HCEC 1CT (cell line): Measurements from ENCODE around the gene MLLT3.

Experiments used
- DNase-seq: peaks from one replicate; pipeline ENCODE4 v3.0.0-alpha.2; 2017

MLLT3 gene

GRCh38 chr9:20407013-20407412 lies 215.3 kb downstream of the MLLT3 start:
- DNase-seq, result no peak

- DNase-seq, result no peak
These were observed 216.0 kb downstream of the MLLT3 start for GRCh38 chr9:20406344-20406743.

- no peak for DNase-seq
These were observed 216.7 kb downstream of the MLLT3 start for GRCh38 chr9:20405616-20406015.

GRCh38 chr9:20405078-20405477 lies 217.2 kb downstream of the MLLT3 start:
- peak; percentile 6 for DNase-seq

GRCh38 chr9:20404192-20404813 lies 218.0 kb downstream of the MLLT3 start:
- DNase-seq, result no peak

- no peak for DNase-seq
These were observed 219.0 kb downstream of the MLLT3 start for GRCh38 chr9:20403346-20403745.

GRCh38 chr9:20402273-20402875 lies 219.9 kb downstream of the MLLT3 start:
- DNase-seq, result no peak

- DNase-seq, result no peak
These were observed 223.6 kb downstream of the MLLT3 start for GRCh38 chr9:20398536-20399338.

- no peak for DNase-seq
These were observed 225.0 kb downstream of the MLLT3 start for GRCh38 chr9:20397348-20397747.

GRCh38 chr9:20396509-20396908 lies 225.8 kb downstream of the MLLT3 start:
- DNase-seq, result no peak

- no peak for DNase-seq
These were observed 226.6 kb downstream of the MLLT3 start for GRCh38 chr9:20395651-20396050.

GRCh38 chr9:20394969-20395368 lies 227.3 kb downstream of the MLLT3 start:
- no peak for DNase-seq

- DNase-seq, result no peak
These were observed 231.1 kb downstream of the MLLT3 start for GRCh38 chr9:20391208-20391607.

GRCh38 chr9:20390400-20390799 lies 231.9 kb downstream of the MLLT3 start:
- no peak for DNase-seq

- no peak for DNase-seq
These were observed 235.2 kb downstream of the MLLT3 start for GRCh38 chr9:20387062-20387461.

- DNase-seq, result no peak
These were observed 237.7 kb downstream of the MLLT3 start for GRCh38 chr9:20384642-20385041.

GRCh38 chr9:20382460-20383071 lies 239.7 kb downstream of the MLLT3 start:
- DNase-seq, result peak; percentile 67

GRCh38 chr9:20380546-20380945 lies 241.8 kb downstream of the MLLT3 start:
- DNase-seq, result no peak

GRCh38 chr9:20379804-20380225 lies 242.5 kb downstream of the MLLT3 start:
- DNase-seq, result no peak

GRCh38 chr9:20378851-20379250 lies 243.4 kb downstream of the MLLT3 start:
- no peak for DNase-seq

GRCh38 chr9:20377790-20378189 lies 244.5 kb downstream of the MLLT3 start:
- no peak for DNase-seq

GRCh38 chr9:20376731-20377375 lies 245.4 kb downstream of the MLLT3 start:
- DNase-seq, result no peak

GRCh38 chr9:20376042-20376441 lies 246.3 kb downstream of the MLLT3 start:
- DNase-seq, result no peak
